COLO829 (cell line): ENCODE data around the gene SLC16A12.

Experiments used
- DNase-seq: peaks from one replicate; pipeline ENCODE4 v3.0.0; 2012; ENCODE audit warnings: low spot score

SLC16A12 gene

GRCh38 chr10:89535171-89536012 lies at the start of gene SLC16A12:
SLC16A12 (minus strand) TSS chr10:89535594; CDS start chr10:89462578, 73,016 bp downstream.
- DNase-seq, result no peak

- DNase-seq, result no peak
Measured at GRCh38 chr10:89582022-89582421, 46.6 kb upstream of the SLC16A12 start.

DNA sequence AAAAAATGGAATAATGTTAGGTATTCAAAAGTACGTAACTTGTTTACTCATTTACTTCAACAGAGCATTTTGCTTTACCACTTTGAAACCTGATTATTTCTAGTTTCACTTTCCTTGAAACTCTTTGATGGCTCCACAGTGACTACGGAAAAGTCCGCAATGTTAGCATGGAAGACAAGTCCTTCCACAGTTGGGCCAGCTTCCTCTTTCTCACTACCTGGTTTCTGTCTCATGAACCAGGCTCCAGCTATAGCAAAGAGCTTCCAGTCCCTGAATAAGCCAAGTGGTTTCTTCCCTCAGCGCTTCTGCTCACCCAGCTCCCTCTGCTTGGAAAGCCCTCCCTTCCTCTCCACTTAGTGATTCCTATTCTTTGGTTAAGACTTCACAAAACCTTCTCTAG lies 44.8 kb upstream of the SLC16A12 start:
- DNase-seq, result no peak

- DNase-seq, result no peak
Measured at GRCh38 chr10:89576696-89577095, 41.3 kb upstream of the SLC16A12 start.

GRCh38 chr10:89576022-89576421 lies 40.6 kb upstream of the SLC16A12 start:
- no peak for DNase-seq

DNA sequence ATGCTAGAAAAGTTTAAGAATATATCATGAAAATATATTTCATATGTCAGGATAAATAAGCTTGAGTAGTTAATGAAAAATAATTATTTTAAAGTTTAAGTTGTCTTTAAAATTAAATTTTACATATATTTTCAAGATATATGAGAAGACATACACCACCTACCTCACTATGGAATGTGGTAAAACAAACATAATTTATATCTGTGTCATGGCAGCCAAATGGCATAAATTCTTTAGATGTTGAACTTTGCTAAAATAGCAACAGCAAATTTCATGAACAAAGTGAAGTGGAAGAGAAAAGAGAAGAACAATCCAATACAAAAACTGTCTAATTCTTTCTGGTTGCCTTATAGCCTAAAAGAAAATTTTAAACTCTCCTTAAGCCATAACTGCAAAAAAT lies 39.6 kb upstream of the SLC16A12 start:
- no peak for DNase-seq

DNA sequence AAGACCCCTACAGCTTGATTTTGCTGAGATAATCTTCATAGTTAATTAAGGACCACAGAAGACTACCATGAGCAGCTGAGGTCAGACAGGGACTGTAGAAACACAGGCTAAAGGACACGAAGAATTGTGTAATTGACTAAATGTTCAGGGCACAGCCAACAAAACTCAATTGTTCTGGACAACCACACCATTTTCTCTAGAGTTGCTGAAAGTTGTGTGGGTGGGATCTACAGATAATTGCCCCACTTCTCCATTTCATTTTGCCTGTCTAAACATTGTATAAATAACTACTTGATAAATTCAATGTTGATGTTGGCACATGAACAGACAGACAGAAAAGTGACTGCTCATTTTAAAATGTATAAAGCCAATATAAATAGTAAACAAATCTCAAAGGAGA lies 39.0 kb upstream of the SLC16A12 start:
- peak; percentile 61 for DNase-seq

- no peak for DNase-seq
Measured at GRCh38 chr10:89567576-89568245, 32.3 kb upstream of the SLC16A12 start.

DNA sequence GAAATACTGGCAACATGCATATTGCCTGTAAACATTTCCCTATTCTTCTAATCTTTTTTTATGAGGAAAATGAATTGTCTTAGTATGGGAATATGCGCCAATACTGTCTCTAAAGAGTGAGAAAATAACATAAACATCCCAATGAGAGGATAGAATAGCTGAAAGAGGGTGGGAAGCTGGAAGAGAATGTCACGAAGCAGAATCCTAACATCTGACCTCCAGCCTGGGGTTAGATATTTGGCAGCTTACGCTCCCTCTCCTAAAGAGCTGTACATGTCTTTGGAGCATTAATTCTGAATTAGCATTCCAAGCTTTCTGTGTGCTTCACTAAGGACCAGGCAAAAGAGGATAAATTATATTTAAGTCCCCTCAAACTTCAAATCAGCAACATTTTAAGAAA lies 31.6 kb upstream of the SLC16A12 start:
- DNase-seq, result no peak

DNA sequence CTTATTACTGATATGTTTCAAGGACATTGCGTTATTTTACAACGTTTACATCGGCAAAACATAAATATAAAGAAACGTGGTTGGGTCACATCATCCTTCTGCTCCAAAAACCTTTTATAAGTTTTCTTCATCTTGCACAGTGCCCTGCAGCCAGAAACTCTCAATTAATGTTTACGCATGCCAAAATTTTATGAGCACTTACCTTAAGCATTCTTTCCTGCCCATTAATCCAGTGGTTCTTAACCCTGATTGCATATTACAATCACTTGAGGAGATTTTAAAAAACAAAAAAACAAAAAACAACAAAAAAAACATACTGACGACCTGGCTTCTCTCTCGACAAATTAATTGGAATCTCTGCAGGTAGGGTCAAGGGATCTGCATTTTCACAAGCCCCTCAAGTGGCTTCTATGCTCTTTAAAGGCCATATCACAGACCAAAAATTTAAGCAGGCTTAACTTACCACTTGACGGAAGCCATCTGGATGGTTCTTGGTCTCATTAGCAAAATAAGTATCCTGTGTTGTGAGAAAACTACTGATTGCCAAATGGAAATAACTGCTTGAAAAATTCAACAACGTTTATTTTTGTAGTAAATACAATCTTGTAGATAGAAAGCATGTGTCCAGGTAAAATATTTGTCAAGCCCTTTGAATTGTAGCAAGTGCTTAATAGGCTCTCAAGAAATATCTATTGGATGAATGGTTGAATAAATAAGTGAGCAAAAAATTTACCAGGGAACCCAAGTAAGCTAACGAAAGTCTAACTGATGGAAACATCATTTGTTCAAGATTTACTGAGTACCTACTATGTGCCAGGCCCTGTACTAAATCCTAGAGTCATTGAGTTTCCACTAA lies 30.9 kb upstream of the SLC16A12 start:
- DNase-seq, result no peak

DNA sequence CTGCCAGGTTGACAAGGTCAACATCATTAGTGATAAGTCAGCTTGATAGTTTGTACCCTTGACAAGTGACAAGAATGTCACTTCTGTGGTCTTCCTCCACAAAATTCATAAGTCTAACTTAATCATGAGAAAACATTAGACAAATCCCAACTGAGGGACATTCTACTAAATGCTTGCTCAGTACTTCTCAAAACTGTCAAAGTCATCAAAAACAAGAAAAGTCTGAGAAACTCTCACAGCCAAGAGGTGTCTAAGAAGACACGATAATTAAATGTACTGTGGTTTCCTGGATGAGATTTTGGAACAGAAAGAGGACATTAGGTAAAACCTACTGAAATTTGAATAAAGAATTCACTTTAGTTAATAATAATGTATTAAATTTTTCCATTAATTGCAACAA lies 29.8 kb upstream of the SLC16A12 start:
- DNase-seq, result no peak

DNA sequence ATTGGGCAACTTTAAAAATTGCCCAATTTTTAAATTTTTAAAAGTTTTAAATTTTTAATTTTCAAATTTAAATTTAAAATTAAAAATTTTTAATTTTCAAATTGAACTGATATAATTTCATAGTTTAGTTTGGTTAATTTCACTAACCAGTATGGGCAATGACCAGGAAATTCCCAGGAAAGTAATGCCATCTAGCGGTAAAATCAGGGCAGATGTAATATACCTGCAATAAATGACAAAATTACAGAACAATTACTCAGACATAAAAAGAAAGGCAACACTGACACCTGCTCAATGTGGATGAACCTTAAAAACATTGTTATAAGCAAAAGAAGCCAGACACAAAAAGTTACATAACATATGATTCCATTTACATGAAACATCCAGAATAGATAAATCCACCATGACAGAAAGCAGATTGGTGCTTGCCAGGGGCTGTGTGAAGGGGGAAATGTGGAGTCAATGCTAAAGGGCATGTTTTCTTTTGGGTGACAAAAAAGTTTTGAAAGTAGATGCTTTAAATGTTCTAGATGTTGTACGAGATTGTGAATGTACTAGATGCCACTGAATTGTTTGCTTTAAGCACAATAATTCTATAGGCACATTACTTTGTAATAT lies 28.6 kb upstream of the SLC16A12 start:
- peak; percentile 27 for DNase-seq

DNA sequence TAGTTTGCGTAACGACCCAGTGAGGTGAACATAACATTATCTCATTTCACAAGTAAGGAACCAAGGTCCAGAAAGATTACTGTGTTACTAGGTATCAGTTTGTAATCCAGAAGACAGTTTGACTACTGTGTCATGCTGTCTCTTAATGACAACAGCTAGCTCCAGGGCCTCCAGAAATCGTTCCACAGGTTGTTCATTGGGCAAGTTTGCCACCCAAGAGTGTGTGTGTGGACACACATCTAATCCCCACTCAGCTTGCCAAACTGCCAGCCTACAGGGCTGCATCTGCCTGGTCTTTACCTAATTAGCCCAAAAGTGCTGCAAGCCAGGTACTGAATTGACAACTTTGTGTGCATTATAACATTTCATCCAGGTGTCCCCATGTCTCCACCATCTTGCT lies 27.9 kb upstream of the SLC16A12 start:
- no peak for DNase-seq

DNA sequence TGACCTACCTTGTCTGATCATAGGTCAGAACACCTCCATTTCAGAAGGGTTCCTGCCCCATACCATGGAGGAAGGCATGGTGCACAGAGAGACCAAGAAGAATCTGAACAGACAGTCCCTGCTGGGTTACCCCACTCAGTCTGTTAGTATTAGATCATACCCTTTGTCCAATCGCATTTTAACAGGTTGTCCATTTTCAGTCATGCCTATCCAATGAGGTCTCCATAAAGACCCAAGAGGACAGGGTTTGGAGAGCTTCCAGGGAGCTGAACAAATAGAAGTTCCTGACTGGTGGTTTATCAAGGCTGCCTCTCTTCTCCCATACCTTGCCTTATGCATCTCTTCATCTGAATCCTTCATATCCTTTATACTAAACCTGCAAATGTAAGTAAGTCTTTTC lies 21.2 kb upstream of the SLC16A12 start:
- no peak for DNase-seq

DNA sequence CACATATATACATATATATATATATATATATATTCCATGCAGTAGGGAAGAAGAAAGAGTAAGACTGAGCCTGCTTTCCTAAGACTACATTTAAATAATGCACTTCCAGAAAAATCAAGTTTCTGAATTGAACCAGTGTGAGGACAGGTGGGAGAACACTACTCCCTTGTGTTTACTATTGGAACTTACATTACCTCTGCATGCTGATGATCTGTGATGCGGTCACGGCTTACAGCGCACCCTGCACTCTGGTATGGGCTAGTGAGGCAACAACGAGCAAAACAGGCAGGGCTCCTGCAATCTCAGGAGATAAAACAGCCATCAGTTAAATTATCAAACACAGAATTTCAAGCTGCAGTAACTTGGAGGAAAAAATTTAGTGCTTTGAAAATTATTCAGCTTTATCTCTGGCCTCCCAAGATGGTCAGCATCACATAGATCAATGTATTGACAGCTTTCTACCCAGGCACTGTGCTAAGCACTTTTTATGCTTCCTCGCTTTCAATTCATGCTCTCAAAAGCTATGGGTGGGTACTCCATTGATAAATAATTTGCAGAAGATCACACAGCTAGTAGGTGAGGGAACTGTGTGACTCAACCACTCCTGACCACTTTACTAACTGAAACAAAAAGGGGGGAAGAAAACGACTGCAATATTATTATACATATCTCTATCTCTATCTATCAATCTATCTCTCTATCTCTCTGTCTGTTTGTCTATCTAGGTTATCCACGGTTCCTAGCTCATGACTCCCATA lies 20.5 kb upstream of the SLC16A12 start:
- DNase-seq, result no peak

GRCh38 chr10:89554433-89554832 lies 19.0 kb upstream of the SLC16A12 start:
- DNase-seq, result no peak

- DNase-seq, result peak; percentile 49
Measured at GRCh38 chr10:89553064-89553734, 17.8 kb upstream of the SLC16A12 start.

GRCh38 chr10:89552213-89552612 lies 16.8 kb upstream of the SLC16A12 start:
- no peak for DNase-seq

DNA sequence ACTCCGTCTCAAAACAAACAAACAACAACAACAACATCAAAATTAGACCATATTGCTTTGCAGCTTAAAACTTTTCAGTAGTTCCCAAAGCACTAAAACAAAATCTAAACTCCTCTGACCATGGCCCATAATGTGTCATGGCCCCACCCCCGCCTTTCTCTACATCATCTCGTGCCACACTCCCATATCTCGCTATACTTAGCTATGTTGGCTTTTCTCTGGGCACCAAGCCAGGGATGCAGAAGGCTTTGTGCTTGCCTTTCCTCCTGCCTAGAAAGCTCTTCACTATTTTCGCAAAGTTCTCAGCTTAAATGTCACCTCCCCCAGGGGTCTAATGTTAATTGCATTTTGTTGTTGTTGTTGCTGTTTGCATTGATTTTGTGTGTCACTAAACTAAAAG lies 15.1 kb upstream of the SLC16A12 start:
- DNase-seq, result peak; percentile 13

GRCh38 chr10:89549510-89549909 lies 14.1 kb upstream of the SLC16A12 start:
- DNase-seq, result no peak

GRCh38 chr10:89548673-89549072 lies 13.3 kb upstream of the SLC16A12 start:
- DNase-seq, result no peak
